Lower lobe of right lung (tissue), 2 donors: ENCODE data around the gene FRAS1. TPM values are rescaled to one million over a fixed set of nuclear protein-coding genes. Genes with fewer than 3 reads are reported as not detected.
"Not testable (repeated sequence)": the region's sequence is repeated elsewhere in the genome, so short reads cannot be mapped to it uniquely, and the experiment has no call there.

ENCODE experiments used
- ATAC-seq, 2 donors: fragments of 200-7000 bp; cut with Tn5 transposase; one replicate each; pipeline ENCODE4 v1.9.1; 2020 to 2022; ENCODE audit warnings: mild to moderate bottlenecking in 2 of 2, moderate library complexity in 2 of 2
- DNase-seq: peaks from one replicate; pipeline ENCODE4 v3.0.0-alpha.2; 2020
- H3K27ac ChIP-seq: fragments of 200-600 bp; one replicate; pipeline ENCODE4 v1.8.0; 2022
- H3K27me3 ChIP-seq: fragments of 200-600 bp; one replicate; pipeline ENCODE4 v1.8.0; 2022; ENCODE audit warnings: low read depth
- H3K36me3 ChIP-seq: fragments of 200-600 bp; one replicate; pipeline ENCODE4 v1.8.0; 2022; ENCODE audit warnings: mild to moderate bottlenecking
- H3K4me1 ChIP-seq: fragments of 200-600 bp; one replicate; pipeline ENCODE4 v1.8.0; 2022
- H3K4me3 ChIP-seq: fragments of 200-600 bp; one replicate; pipeline ENCODE4 v1.8.0; 2022; ENCODE audit warnings: mild to moderate bottlenecking
- H3K9me3 ChIP-seq: fragments of 200-600 bp; one replicate; pipeline ENCODE4 v1.8.0; 2022
- CTCF ChIP-seq: fragments of 200-600 bp; IDR thresholded peaks from one replicate; pipeline ENCODE4 v1.8.0; 2022; ENCODE audit warnings: antibody characterized with exemption, mild to moderate bottlenecking
- intact Hi-C: fragments of 100-400 bp; cut with DNase I; formaldehyde crosslinking; loops from one replicate; pipeline ENCODE4 v1.11.0; 2022
- total RNA-seq: library from RNA; stranded (reverse); fragmentation: NEBNext Ultra II Directional; extraction: Animal tissue kit (Norgen Biotek cat#: 25700); gene quantifications from one replicate; pipeline ENCODE4 v1.2.1, GENCODE V29; 2021
- donor health status: DM: no; HTN: yes; CAD: no; lungs with severe emphysema.

Gene FRAS1
- total RNA-seq, 1 donor from 2014 or later, result 9.2 TPM

GRCh38 chr4:78207951-78208350 lies 150.8 kb downstream of the FRAS1 start:
- no peak for DNase-seq
- TF ChIP-seq CTCF, result no peak

GRCh38 chr4:78208896-78209295 lies 151.8 kb downstream of the FRAS1 start:
- H3K4me3 ChIP-seq, H3K27me3 ChIP-seq, H3K36me3 ChIP-seq, H3K4me1 ChIP-seq, ATAC-seq, H3K9me3 ChIP-seq, DNase-seq, intact Hi-C loops, H3K27ac ChIP-seq: not testable (repeated sequence)

More at GRCh38 chr4:78207951-78208350, 150.8 kb downstream of the FRAS1 start:
- intact Hi-C loops, result no loop called here
- ATAC-seq, result no peak
- no peaks in the 10 kb centered on the region for H3K4me1 ChIP-seq
- no peaks in the 10 kb centered on the region for H3K36me3 ChIP-seq
- no peaks in the 10 kb centered on the region for H3K27me3 ChIP-seq
- H3K4me3 ChIP-seq, result no peak overlapping the region
- H3K27ac ChIP-seq, result no peak overlapping the region
- no peaks in the 10 kb centered on the region for H3K9me3 ChIP-seq

GRCh38 chr4:78210694-78211410 lies 153.7 kb downstream of the FRAS1 start:
- no peak for ATAC-seq
- no peak overlapping the region for H3K27ac ChIP-seq
- H3K36me3 ChIP-seq, result no peaks in the 10 kb centered on the region
- no peak for DNase-seq
- no peak overlapping the region for H3K4me3 ChIP-seq
- no peak for TF ChIP-seq CTCF
- H3K4me1 ChIP-seq, result no peaks in the 10 kb centered on the region
- H3K9me3 ChIP-seq, result no peaks in the 10 kb centered on the region
- intact Hi-C loops, result no loop called here
- no peaks in the 10 kb centered on the region for H3K27me3 ChIP-seq

GRCh38 chr4:78213218-78213617 lies 156.1 kb downstream of the FRAS1 start:
- DNase-seq, result no peak
- H3K27me3 ChIP-seq, result no peaks in the 10 kb centered on the region

GRCh38 chr4:78214078-78214477 lies 157.0 kb downstream of the FRAS1 start:
- Histone ChIP-seq H3K9me3 (no peaks in the 10 kb centered on the region), H3K4me1 (no peaks in the 10 kb centered on the region), H3K4me3 (no peak overlapping the region), H3K36me3 (no peaks in the 10 kb centered on the region), H3K27me3 (no peaks in the 10 kb centered on the region), H3K27ac (no peak overlapping the region)
- ATAC-seq (no peak), DNase-seq (no peak)
- intact Hi-C loops, result no loop called here
- no peak for TF ChIP-seq CTCF

More at GRCh38 chr4:78213218-78213617, 156.1 kb downstream of the FRAS1 start:
- intact Hi-C loops, result no loop called here
- ATAC-seq, result no peak
- Histone ChIP-seq H3K4me3 (no peak overlapping the region), H3K27ac (no peak overlapping the region), H3K9me3 (no peaks in the 10 kb centered on the region), H3K4me1 (no peaks in the 10 kb centered on the region), H3K36me3 (no peaks in the 10 kb centered on the region)
- TF ChIP-seq CTCF, result no peak

GRCh38 chr4:78217557-78217956 lies 160.4 kb downstream of the FRAS1 start:
- DNase-seq, result no peak
- no peaks in the 10 kb centered on the region for H3K4me1 ChIP-seq
- no peak for ATAC-seq
- no peaks in the 10 kb centered on the region for H3K36me3 ChIP-seq
- H3K27me3 ChIP-seq, result no peaks in the 10 kb centered on the region
- no peak for TF ChIP-seq CTCF
- no peaks in the 10 kb centered on the region for H3K9me3 ChIP-seq
- H3K27ac ChIP-seq, result no peak overlapping the region
- no peak overlapping the region for H3K4me3 ChIP-seq
- intact Hi-C loops, result no loop called here
